K562 treated with DMSO at 1 percent for 48 hours (cell line): ENCODE data around the gene IL31RA. TPM values are rescaled to one million over a fixed set of nuclear protein-coding genes. Genes with fewer than 3 reads are reported as not detected.

Experiments
- total RNA-seq: library from RNA; unstranded; fragments of 300-600 nt; gene quantifications from 2 replicates; pipeline ENCODE4 v1.2.3, GENCODE V29; 2022; ENCODE audit warnings: low replicate concordance; ENCODE audit errors: extremely low read depth

The IL31RA gene
- not detected in 2 replicates for total RNA-seq

DNA sequence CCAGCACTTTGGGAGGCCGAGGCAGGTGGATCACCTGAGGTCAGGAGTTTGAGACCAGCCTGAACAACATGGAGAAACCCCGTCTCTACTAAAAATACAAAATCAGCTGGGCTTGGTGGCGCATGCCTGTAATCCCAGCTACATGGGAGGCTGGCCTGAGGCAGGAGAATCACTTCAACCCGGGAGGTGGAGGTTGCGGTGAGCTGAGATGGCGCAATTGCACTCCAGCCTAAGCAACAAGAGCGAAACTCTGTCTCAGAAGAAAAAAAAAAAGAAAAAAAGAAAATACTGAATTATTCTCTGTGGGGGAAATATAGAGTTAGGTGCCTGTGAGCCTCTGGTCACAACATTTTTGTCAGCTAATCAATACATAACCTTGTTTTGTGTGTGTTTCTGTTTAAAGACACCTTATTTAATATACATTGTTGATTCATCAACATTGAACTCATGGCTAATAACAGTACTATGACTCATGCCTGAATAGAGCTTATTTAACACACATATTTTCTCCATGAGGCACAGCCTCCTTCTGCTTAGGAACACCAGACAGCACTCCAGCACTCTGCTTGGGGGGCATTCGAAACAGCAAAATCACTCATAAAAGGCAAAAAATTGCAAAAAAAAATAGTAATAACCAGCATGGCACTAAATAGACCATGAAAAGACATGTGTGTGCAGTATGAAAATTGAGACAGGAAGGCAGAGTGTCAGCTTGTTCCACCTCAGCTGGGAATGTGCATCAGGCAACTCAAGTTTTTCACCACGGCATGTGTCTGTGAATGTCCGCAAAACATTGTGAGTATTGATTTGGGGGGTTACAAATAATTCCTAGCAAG is at the start of gene IL31RA:
Gene IL31RA (plus strand): TSS at position 519 of the 836 bp plus-strand sequence. CDS start 214 bp downstream, at position 733.

Other genes with a start within 250 kb of the IL31RA start
- not detected in 2 replicates for gene SLC38A9, start 139.0 kb upstream of the IL31RA start, total RNA-seq
- gene DDX4, start 113.3 kb upstream of the IL31RA start, total RNA-seq = not detected in 2 replicates
- not detected in 2 replicates for gene IL6ST, start 143.6 kb downstream of the IL31RA start, total RNA-seq